HepG2 (cell line): ENCODE measurements around the gene SUSD2. TPM values are rescaled to one million over a fixed set of nuclear protein-coding genes. Genes with fewer than 3 reads are reported as not detected.

Experiments used
- AGO2 ChIP-seq: fragments of 200-400 bp; formaldehyde crosslinking; optimal IDR thresholded peaks from 2 replicates; pipeline ENCODE3; 2017; ENCODE audit warnings: mild to moderate bottlenecking, low read depth, low read length, moderate library complexity
- ATF5 ChIP-seq: sonication (generic); formaldehyde crosslinking; IDR thresholded peaks from 2 replicates; pipeline ENCODE4 v1.4.0; 2020; ENCODE audit warnings: mild to moderate bottlenecking, low read depth, missing genetic modification reagents
- FOXM1 ChIP-seq: sonication (generic); formaldehyde crosslinking; IDR thresholded peaks from 2 replicates; pipeline ENCODE4 v1.5.0; 2020; ENCODE audit warnings: missing genetic modification reagents
- KAT2B ChIP-seq: fragments of 150-350 bp; IDR thresholded peaks from 2 replicates; pipeline ENCODE4 v1.6.1; 2014; ENCODE audit warnings: low read depth, low read length, borderline replicate concordance
- NCOA5 ChIP-seq: sonication (generic); formaldehyde crosslinking; IDR thresholded peaks from 2 replicates; pipeline ENCODE4 v1.4.0; 2020; ENCODE audit warnings: missing genetic modification reagents
- NR1H2 ChIP-seq: sonication (generic); formaldehyde crosslinking; IDR thresholded peaks from 2 replicates; pipeline ENCODE4 v1.8.1; 2022; ENCODE audit warnings: low read depth, missing genetic modification reagents, borderline replicate concordance
- SIN3B ChIP-seq: fragments of 150-350 bp; IDR thresholded peaks from 2 replicates; pipeline ENCODE4 v1.6.1; 2014; ENCODE audit warnings: low read length
- SP1 ChIP-seq, 2 experiments: fragments of 450-650 bp in 1 of 2; sonication (generic) in 1 of 2; formaldehyde crosslinking in 1 of 2; IDR thresholded peaks; 2 replicates each; pipeline versions ENCODE4 v1.4.0 to v1.6.1; 2016 to 2020; ENCODE audit warnings: missing genetic modification reagents in 1 of 2
- TFE3 ChIP-seq: IDR thresholded peaks from 2 replicates; pipeline ENCODE4 v1.6.1; 2016
- ZBTB33 ChIP-seq: sonication (generic); formaldehyde crosslinking; IDR thresholded peaks from 2 replicates; pipeline ENCODE4 v1.4.0; 2020; ENCODE audit warnings: missing genetic modification reagents
- ZFP37 ChIP-seq: sonication (generic); formaldehyde crosslinking; IDR thresholded peaks from 2 replicates; pipeline ENCODE4 v1.4.0; 2020; ENCODE audit warnings: missing genetic modification reagents, borderline replicate concordance
- ZNF256 ChIP-seq: sonication (generic); formaldehyde crosslinking; conservative IDR thresholded peaks from 2 replicates; pipeline ENCODE4 v1.4.0; 2020; ENCODE audit warnings: missing genetic modification reagents
- ZNF460 ChIP-seq: sonication (generic); formaldehyde crosslinking; IDR thresholded peaks from 2 replicates; pipeline ENCODE4 v1.5.1; 2020; ENCODE audit warnings: missing genetic modification reagents, mild to moderate bottlenecking, borderline replicate concordance
- ZNF841 ChIP-seq: sonication (generic); formaldehyde crosslinking; IDR thresholded peaks from 2 replicates; pipeline ENCODE4 v1.8.1; 2023; ENCODE audit warnings: missing genetic modification reagents, borderline replicate concordance
- ZSCAN31 ChIP-seq: sonication (generic); formaldehyde crosslinking; IDR thresholded peaks from 2 replicates; pipeline ENCODE4 v1.5.0; 2020; ENCODE audit warnings: low read depth, mild to moderate bottlenecking, missing genetic modification reagents
- polyA plus RNA-seq, 8 experiments: library from polyadenylated mRNA; depleted of rRNA in 3 of 8; stranded (reverse) in 7 of 8; unstranded in 1 of 8; fragments of >200 nt; fragmentation: Illumina TruSeq in 4 of 8; extraction: Trizol in 4 of 8; gene quantifications; 2 replicates each; pipeline versions ENCODE4 v1.2.1 to v1.2.3, GENCODE V29; 2011 to 2016; ENCODE audit warnings: low read depth in 4 of 8, missing spikeins in 1 of 8, mixed read lengths in 1 of 8; ENCODE audit not compliant: insufficient read depth in 1 of 8
- total RNA-seq, 5 experiments: library from RNA; depleted of rRNA; stranded (reverse); fragments of >200 nt; fragmentation: Illumina TruSeq; extraction: Trizol; gene quantifications; 2 replicates each; pipeline ENCODE4 v1.2.3, GENCODE V29; 2016; ENCODE audit warnings: low read depth in 1 of 5
- TF ChIP-seq, protein P1 (sequence below): sonication (generic); formaldehyde crosslinking; IDR thresholded peaks from 2 replicates; pipeline ENCODE4 v1.4.0; 2020; ENCODE audit warnings: missing genetic modification reagents, borderline replicate concordance
- TF ChIP-seq, protein P2 (sequence below): sonication (generic); formaldehyde crosslinking; IDR thresholded peaks from 2 replicates; pipeline ENCODE4 v1.8.0; 2022; ENCODE audit warnings: low read depth, missing genetic modification reagents
- TF ChIP-seq, protein P3 (sequence below): sonication (generic); formaldehyde crosslinking; IDR thresholded peaks from 2 replicates; pipeline ENCODE4 v1.5.0; 2020; ENCODE audit warnings: mild to moderate bottlenecking, missing genetic modification reagents, borderline replicate concordance

The SUSD2 gene
- total and polyA plus RNA-seq, 2 of the 13 experiments (the other 11 are each of a cell fraction or from before 2014, with no cell fraction given), result 2.1 to 11.0 TPM

DNA sequence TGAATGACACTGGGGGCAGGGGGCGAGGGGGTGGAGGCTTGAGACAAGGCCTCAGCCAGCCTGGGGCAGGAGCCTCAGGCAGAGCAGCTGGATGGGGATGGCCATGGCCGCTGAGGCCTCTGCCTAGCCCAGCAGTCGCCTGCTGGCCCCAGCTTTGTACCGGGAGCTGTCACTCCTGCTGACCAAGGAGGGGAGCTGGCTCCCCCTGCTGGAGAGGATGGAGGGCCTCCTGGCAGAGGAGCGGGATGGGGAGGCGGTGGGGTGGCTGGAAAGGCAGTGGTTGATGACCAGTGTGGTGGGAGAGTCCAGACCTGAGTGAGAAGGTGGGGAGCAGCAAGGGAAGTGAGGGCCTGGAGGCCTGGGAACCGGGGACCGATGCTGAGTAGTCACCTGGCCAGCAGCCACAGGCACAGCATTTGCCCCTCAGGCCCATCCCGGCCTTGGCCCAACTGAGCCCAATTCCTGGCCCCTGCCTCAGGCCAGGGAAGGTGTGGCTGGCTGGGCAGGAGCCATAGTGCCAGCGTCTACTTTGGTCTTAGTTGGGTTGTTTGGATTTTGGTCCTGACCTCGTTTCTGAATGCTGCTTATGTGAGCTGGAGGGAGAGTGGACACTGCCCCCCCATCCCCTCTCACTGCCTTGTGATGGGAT is 6.0 kb upstream of the SUSD2 start (continued):
- TF ChIP-seq ATF5 (CRISPR knock-in tag) (no peak), TFE3 (CRISPR knock-in tag) (no peak), NCOA5 (CRISPR knock-in tag) (no peak), ZNF256 (no peak), ZBTB33 (peak; percentile 95), KAT2B (no peak), ZNF460 (no peak), NR1H2 (CRISPR knock-in tag) (no peak), FOXM1 (no peak), AGO2 (peak; percentile 30), ZSCAN31 (CRISPR knock-in tag) (no peak), SIN3B (no peak), ZFP37 (CRISPR knock-in tag) (no peak), SP1 (IDR thresholded peaks at IDR 0.05) (no peak), SP1 (CRISPR knock-in tag; IDR thresholded peaks at IDR 0.05) (no peak), ZNF841 (CRISPR knock-in tag) (no peak)
- TF ChIP-seq, protein P1, sequence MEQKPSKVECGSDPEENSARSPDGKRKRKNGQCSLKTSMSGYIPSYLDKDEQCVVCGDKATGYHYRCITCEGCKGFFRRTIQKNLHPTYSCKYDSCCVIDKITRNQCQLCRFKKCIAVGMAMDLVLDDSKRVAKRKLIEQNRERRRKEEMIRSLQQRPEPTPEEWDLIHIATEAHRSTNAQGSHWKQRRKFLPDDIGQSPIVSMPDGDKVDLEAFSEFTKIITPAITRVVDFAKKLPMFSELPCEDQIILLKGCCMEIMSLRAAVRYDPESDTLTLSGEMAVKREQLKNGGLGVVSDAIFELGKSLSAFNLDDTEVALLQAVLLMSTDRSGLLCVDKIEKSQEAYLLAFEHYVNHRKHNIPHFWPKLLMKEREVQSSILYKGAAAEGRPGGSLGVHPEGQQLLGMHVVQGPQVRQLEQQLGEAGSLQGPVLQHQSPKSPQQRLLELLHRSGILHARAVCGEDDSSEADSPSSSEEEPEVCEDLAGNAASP (CRISPR knock-in tag), result no peak
- TF ChIP-seq, protein P2, sequence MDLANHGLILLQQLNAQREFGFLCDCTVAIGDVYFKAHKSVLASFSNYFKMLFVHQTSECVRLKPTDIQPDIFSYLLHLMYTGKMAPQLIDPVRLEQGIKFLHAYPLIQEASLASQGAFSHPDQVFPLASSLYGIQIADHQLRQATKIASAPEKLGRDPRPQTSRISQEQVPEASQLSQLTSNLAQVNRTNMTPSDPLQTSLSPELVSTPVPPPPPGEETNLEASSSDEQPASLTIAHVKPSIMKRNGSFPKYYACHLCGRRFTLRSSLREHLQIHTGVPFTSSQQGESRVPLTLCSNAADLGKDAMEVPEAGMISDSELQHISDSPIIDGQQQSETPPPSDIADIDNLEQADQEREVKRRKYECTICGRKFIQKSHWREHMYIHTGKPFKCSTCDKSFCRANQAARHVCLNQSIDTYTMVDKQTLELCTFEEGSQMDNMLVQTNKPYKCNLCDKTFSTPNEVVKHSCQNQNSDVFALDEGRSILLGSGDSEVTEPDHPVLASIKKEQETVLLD (CRISPR knock-in tag), result no peak
- TF ChIP-seq, protein P3, sequence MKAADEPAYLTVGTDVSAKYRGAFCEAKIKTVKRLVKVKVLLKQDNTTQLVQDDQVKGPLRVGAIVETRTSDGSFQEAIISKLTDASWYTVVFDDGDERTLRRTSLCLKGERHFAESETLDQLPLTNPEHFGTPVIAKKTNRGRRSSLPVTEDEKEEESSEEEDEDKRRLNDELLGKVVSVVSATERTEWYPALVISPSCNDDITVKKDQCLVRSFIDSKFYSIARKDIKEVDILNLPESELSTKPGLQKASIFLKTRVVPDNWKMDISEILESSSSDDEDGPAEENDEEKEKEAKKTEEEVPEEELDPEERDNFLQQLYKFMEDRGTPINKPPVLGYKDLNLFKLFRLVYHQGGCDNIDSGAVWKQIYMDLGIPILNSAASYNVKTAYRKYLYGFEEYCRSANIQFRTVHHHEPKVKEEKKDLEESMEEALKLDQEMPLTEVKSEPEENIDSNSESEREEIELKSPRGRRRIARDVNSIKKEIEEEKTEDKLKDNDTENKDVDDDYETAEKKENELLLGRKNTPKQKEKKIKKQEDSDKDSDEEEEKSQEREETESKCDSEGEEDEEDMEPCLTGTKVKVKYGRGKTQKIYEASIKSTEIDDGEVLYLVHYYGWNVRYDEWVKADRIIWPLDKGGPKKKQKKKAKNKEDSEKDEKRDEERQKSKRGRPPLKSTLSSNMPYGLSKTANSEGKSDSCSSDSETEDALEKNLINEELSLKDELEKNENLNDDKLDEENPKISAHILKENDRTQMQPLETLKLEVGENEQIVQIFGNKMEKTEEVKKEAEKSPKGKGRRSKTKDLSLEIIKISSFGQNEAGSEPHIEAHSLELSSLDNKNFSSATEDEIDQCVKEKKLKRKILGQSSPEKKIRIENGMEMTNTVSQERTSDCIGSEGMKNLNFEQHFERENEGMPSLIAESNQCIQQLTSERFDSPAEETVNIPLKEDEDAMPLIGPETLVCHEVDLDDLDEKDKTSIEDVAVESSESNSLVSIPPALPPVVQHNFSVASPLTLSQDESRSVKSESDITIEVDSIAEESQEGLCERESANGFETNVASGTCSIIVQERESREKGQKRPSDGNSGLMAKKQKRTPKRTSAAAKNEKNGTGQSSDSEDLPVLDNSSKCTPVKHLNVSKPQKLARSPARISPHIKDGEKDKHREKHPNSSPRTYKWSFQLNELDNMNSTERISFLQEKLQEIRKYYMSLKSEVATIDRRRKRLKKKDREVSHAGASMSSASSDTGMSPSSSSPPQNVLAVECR (CRISPR knock-in tag), result peak; percentile 41; the same call in 1 of the 2 replicates
